ES-I3 (cell line): ENCODE data around the gene ARHGEF10L.
"Not testable (repeated sequence)": the region's sequence is repeated elsewhere in the genome, so short reads cannot be mapped to it uniquely, and the experiment has no call there.

Source experiments
- H3K36me3 ChIP-seq: 2 replicates; pipeline ENCODE4 v1.6.1; 2013; ENCODE audit warnings: mild to moderate bottlenecking, low read length, control low read depth, moderate library complexity; ENCODE audit not compliant: insufficient read depth
- H3K4me1 ChIP-seq: 2 replicates; pipeline ENCODE4 v1.6.1; 2013; ENCODE audit warnings: mild to moderate bottlenecking, control low read depth, low read length; ENCODE audit not compliant: insufficient read depth
- H3K9ac ChIP-seq: 2 replicates; pipeline ENCODE4 v1.6.1; 2013; ENCODE audit warnings: low read depth, mild to moderate bottlenecking, low read length, moderate library complexity
- H3K9me3 ChIP-seq: 2 replicates; pipeline ENCODE4 v1.6.1; 2013; ENCODE audit warnings: mild to moderate bottlenecking, low read length, moderate library complexity; ENCODE audit not compliant: control insufficient read depth, insufficient read depth

The ARHGEF10L gene, protein sequence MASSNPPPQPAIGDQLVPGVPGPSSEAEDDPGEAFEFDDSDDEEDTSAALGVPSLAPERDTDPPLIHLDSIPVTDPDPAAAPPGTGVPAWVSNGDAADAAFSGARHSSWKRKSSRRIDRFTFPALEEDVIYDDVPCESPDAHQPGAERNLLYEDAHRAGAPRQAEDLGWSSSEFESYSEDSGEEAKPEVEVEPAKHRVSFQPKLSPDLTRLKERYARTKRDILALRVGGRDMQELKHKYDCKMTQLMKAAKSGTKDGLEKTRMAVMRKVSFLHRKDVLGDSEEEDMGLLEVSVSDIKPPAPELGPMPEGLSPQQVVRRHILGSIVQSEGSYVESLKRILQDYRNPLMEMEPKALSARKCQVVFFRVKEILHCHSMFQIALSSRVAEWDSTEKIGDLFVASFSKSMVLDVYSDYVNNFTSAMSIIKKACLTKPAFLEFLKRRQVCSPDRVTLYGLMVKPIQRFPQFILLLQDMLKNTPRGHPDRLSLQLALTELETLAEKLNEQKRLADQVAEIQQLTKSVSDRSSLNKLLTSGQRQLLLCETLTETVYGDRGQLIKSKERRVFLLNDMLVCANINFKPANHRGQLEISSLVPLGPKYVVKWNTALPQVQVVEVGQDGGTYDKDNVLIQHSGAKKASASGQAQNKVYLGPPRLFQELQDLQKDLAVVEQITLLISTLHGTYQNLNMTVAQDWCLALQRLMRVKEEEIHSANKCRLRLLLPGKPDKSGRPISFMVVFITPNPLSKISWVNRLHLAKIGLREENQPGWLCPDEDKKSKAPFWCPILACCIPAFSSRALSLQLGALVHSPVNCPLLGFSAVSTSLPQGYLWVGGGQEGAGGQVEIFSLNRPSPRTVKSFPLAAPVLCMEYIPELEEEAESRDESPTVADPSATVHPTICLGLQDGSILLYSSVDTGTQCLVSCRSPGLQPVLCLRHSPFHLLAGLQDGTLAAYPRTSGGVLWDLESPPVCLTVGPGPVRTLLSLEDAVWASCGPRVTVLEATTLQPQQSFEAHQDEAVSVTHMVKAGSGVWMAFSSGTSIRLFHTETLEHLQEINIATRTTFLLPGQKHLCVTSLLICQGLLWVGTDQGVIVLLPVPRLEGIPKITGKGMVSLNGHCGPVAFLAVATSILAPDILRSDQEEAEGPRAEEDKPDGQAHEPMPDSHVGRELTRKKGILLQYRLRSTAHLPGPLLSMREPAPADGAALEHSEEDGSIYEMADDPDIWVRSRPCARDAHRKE (N-terminal part only)

DNA sequence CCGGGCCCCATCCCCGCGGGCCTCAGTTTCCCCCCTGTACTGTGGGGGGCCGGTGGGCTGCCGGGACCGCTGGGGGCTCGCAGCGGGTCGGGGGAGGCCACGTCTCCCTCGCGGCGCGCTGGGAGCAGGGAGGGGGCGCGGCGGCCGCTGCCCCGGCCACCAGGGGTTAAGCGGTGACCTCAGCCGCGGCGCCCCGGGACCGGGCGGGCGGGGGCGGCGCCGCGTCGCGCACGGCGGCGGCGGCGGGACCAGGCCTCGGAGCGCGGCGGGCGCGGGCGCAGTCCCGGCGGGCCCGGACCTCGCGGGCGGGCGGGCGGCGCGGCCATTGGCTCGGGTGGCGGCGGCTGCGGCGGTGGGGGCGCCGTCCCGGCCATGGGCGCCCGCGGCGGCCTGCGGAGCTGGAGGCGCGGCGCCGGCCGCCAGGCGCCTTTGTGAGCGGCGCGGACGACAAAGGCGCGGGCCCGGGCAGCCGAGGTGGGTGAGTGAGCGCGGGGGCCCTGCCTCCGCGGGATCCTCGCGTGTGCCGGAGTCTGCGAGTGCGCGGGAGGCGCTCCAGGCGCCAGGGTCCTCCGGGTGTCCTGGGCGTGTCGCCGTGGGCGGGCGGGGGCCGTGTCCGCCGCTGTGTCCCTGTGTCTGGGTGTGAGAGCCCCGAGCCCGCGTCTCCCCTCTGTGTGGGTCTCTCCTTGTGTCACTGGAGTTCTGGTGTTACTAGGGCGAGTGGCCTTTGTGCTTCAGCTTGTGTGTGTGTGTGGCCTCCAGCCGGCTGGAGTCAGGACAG, at the start of gene ARHGEF10L:
Gene ARHGEF10L, plus strand, starts transcription at position 222 of the 778 bp plus-strand sequence. CDS start 40,898 bp downstream, outside the sequence.
- peak within 1 kb of the TSS; percentile 98 for H3K9ac ChIP-seq
- H3K9me3 ChIP-seq = no peaks in the 10 kb centered on the region
- no peaks in the 10 kb centered on the region for H3K36me3 ChIP-seq
- H3K4me1 ChIP-seq = peaks cover 16% of the 10 kb centered on the region

DNA sequence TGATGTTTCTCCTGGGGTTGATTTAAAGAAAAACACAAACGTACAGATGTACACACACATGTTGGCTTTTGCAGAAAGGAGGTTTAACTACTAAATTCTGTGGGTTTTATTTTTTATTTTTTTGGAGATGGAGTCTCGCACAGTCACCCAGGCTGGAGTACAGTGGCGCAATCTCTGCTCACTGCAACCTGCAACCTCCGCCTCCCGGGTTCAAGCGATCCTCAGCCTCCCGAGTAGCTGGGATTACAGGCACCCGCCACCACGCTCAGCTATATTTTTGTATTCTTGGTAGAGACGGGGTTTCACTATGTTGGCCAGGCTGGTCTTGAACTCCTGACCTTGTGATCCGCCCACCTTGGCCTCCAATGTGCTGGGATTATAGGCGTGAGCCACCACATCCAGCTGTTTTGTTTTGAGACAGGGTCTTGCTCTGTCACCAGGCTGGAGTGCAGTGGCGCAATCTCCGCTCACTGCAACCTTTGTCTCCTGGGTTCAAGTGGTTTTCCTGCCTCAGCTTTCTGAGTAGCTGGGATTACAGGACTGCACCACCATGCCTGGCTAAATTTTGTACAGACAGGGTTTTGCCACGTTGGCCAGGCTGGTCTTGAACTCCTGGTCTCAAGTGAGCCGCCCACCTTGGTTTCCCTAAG, 49.6 kb upstream of the ARHGEF10L start:
- not testable (repeated sequence) for H3K9me3 ChIP-seq, H3K9ac ChIP-seq, H3K36me3 ChIP-seq
- H3K4me1 ChIP-seq = peaks cover 11% of the 10 kb centered on the region

DNA sequence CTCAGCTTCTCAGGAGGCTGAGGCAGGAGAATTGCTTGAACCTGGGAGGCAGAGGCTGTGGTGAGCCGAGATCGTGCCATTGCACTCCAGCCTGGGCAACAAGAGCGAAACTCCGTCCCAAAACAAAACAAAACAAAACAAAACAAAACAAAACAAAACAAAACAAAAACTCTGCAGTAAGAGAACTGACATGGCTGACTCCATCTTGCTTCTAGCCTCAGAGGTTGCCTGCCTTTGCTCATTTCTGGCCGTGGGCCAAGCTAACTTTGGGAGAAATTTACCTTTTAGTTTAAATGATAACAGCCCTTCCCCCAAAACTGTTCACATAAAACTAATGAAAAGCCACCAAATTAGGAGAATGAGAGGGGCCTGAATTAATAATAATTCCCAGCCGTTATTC, 48.8 kb upstream of the ARHGEF10L start:
- not testable (repeated sequence) for H3K9me3 ChIP-seq, H3K9ac ChIP-seq, H3K36me3 ChIP-seq
- H3K4me1 ChIP-seq = peaks cover 11% of the 10 kb centered on the region

DNA sequence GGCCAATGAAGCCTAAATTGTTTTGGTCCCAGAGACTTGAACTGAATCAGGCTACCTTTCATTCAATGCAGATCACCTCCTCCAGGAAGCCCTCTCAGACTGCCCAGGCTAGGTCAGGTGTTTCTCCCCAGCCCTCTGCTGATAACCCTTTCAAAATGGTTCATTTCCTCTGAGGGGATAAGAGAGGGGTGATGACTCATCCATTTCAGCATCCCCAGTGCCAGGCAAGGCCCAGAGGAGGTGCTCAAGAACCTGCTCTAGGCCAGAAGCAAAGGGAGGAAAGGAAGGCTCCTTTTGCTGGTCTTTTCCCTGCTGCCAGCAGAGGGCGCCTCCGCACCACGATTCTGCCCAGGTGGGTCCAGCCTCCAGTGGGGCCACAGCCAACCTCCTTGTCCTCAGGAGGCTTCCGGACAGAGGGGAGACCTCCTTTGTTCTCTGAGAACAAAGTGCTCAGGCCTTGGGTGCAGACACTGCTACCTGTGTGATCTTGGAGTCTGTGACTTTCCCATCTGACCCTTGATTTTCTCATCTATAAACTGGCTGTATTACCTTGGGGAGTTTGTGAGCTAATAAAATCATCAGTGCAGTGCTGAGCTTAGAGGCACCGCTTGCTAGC, 45.3 kb upstream of the ARHGEF10L start:
- peaks cover 11% of the 10 kb centered on the region for H3K4me1 ChIP-seq
- no peaks in the 10 kb centered on the region; the same call in 1 of the 2 replicates for H3K9me3 ChIP-seq
- no peaks in the 10 kb centered on the region for H3K36me3 ChIP-seq
- H3K9ac ChIP-seq = no peak overlapping the region

DNA sequence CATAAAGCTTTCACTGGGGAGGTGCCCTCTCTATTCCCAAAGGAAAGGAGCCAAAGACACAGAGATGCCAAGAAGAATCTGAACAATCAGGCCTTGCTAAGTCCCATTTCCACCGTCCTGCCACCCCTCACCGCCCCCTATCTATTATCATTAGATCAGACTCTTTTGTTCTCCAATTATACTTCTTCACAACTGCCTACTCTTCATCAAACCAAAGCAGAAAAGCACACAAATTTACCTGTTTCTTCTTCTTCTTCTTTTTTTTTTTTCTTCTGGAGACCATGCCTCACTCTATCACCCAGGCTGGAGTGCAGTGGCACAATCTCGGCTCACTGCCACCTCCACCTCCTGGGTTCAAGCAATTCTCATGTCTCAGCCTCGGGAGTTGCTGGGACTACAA, 43.1 kb upstream of the ARHGEF10L start:
- Histone ChIP-seq H3K9ac (no peak overlapping the region), H3K36me3 (no peaks in the 10 kb centered on the region), H3K4me1 (peaks cover 10% of the 10 kb centered on the region), H3K9me3 (no peaks in the 10 kb centered on the region; the same call in 1 of the 2 replicates)

DNA sequence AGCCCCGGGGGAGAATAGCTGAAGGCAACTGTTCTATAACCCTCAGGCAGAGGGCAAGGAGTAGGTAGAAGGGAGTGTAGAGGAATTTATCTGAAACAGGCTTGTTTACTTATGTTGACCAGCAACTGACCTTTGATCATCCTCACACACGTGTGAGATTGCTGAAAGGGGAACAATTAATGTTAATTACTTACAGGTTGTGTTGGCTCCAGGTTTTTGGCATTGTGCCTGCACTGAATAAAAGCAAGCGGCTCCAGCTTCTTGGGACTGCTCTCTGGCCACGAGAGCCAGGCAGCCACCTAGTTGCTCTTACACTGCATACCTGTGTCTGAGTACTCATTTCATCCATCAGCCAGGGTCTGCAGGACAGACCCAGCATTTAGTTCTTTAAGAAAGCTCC, 41.3 kb upstream of the ARHGEF10L start:
- Histone ChIP-seq H3K9ac (no peak overlapping the region), H3K4me1 (no peaks in the 10 kb centered on the region), H3K36me3 (no peaks in the 10 kb centered on the region), H3K9me3 (no peaks in the 10 kb centered on the region; the same call in 1 of the 2 replicates)

DNA sequence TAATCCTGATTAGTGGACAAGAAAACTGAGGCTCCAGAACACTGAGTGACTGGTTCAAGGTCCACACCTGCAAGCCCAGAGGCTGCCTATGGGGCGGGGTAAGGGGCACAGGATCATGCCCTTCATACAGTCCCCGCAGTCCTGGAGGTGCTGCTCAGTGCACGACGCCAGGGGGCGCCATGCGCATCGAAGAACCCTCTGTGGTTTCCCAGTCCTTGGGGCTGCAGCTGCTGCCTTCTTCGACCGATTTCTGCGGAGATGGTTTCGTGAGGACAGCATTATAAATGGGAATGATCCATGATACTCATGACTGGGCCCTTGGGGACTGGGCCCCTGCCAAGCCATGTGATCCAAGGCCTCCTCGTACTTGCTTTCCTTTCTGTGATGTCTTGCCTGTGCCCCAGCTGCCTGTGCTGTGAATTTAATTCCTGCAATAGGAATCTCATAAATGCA, 37.1 kb upstream of the ARHGEF10L start:
- no peaks in the 10 kb centered on the region for H3K36me3 ChIP-seq
- no peaks in the 10 kb centered on the region; the same call in 1 of the 2 replicates for H3K9me3 ChIP-seq
- H3K4me1 ChIP-seq = no peaks in the 10 kb centered on the region
- no peak overlapping the region for H3K9ac ChIP-seq

DNA sequence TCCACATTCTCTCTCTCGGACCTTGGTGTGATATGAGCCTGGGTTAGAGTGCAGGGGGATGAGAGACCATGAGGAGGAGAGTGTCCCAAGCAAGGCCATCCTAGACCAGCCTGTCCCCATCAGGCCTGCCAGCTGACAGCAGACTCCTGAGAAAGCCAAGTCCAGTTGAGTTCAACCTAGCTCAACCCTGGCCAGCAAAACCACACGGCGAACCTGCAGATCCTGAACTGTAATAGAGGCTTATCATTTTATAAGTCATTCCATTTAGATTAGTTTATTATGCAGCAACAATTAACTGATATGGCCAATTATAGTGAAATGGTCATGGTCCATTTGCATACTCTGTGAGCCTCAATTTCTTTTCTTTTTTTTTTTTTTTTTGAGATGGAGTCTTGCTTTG, 36.4 kb upstream of the ARHGEF10L start:
- Histone ChIP-seq H3K4me1 (no peaks in the 10 kb centered on the region), H3K36me3 (no peaks in the 10 kb centered on the region), H3K9ac (no peak overlapping the region), H3K9me3 (no peaks in the 10 kb centered on the region)

DNA sequence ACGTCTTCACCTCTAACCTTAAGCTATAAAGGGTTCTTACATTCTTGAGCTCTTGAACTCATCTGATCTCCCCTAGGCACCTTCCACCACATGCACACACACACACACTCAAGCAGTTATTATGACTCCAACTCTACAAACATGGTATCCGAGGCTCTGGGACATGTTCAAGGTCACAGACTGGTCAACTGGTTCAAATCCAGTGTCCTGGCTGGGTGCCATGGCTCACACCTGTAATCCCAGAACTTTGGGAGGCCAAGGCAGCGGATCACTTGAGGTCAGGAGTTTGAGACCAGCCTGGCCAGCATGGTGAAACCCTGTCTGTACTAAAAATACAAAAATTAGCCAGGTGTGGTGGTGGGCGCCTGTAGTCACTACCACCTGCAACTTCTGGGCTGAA, 32.3 kb upstream of the ARHGEF10L start:
- H3K4me1 ChIP-seq, H3K36me3 ChIP-seq, H3K9ac ChIP-seq, H3K9me3 ChIP-seq: not testable (repeated sequence)

DNA sequence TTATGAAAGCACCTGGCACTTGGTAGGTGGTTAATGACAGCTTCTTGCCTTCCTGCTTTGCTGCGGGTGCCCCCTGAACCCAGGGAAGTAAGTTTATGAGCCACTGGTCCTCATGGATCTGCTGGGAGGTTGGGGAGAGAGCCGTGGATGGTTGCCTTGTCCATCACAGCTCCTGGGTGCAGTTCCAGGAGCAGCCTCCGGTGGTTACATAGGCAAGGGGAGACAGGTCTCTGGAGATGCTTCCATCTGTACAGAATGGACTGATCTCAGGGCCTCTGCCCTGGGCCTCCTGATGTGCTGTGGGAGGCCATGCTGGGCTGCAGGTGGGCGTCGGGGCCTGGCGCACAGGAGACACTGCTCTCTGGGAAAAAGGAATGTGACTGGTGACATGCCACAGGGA, 31.6 kb upstream of the ARHGEF10L start:
- Histone ChIP-seq H3K9me3 (no peaks in the 10 kb centered on the region), H3K9ac (no peak overlapping the region), H3K36me3 (no peaks in the 10 kb centered on the region), H3K4me1 (no peaks in the 10 kb centered on the region)

DNA sequence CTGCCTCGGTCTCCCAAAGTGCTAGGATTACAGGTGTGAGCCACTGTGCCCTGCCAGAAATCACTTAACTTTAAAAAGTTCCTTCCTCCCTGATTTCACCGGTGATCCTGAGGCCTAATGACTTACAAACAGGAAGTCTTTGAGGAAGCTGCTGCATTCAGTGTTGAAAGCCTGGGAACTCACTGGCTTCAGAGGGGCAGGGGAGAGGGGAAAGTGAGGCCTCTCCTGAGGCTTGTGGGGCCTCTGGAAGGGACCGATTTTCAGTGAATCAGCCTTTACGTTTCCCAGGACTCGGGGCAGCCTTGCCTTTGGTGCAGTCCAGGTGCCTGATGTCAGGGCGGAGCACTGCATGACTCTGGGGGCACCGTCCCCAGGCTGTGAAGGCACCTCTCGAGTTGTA, 30.1 kb upstream of the ARHGEF10L start:
- Histone ChIP-seq H3K9me3 (no peaks in the 10 kb centered on the region), H3K36me3 (no peaks in the 10 kb centered on the region), H3K4me1 (no peaks in the 10 kb centered on the region), H3K9ac (no peak overlapping the region)

DNA sequence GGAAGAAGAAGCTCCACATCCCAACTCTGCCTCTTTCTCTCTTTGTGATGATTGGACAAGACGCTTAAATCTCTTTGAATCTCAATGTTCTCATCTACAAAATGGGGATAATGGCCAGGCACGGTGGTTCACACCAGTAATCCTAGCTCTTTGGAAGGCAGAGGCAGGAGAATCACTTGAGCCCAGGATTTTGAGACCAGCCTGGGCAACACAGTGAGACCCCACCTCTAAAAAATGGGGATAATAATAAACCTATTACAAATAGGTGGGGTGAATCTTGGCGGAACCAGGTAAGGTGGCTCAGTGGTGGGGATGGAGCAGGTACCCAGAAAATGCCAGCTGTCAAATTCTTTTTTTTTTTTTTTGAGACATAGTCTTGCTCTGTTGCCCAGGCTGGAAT, 29.4 kb upstream of the ARHGEF10L start:
- Histone ChIP-seq H3K9ac (no peak overlapping the region), H3K9me3 (no peaks in the 10 kb centered on the region), H3K36me3 (no peaks in the 10 kb centered on the region), H3K4me1 (no peaks in the 10 kb centered on the region)

DNA sequence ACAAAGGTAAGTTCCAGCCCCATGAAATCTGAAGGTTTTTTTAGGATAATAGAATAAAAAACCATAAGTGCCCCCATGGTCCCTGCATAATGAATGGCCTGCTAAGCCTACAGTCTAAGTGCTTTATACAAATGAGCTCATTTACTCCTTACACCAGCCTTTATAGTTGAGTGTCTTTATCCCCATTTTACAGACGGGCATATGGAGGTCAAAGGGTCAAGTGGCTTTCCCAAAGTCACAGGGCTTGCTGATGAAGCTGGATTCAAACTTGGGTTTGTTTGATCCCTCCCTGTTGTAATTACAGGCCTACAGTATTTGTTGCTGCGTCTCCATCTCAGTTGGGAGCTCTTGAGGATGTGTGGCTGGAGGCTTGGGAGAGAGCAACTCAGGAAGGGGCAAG, 28.3 kb upstream of the ARHGEF10L start:
- peaks cover 6% of the 10 kb centered on the region; the same call in 1 of the 2 replicates for H3K4me1 ChIP-seq
- H3K36me3 ChIP-seq = no peaks in the 10 kb centered on the region
- no peaks in the 10 kb centered on the region for H3K9me3 ChIP-seq
- no peak overlapping the region for H3K9ac ChIP-seq
